ENCODE data around the gene RANBP3.
A peak's percentile ranks its signal among the peaks of the same experiment; 100 is the strongest.

The RANBP3 gene

DNA sequence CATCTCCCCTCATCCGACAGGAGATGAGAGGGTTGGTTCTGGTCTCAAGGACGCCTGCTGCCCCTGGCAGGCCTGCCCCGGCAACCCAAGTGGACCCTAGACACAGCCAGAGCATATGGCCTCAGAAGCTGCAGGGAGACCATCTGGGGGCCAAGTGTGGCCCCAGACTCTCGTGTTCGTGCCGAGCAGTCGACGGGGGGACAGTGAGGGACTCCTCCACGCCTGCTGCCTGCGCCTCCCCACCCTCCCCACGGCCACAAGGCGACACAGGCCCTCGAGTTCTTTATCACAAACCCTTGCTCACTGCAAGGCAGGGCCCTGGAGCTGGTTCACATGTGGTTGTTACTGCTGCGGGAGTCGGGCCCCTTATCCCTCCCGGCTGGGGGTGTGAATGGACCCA is 54.6 kb downstream of the RANBP3 start:
- no peak for DNase-seq

GRCh38 chr19:5922161-5922545 is 55.8 kb downstream of the RANBP3 start:
- DNase-seq, result no peak

DNA sequence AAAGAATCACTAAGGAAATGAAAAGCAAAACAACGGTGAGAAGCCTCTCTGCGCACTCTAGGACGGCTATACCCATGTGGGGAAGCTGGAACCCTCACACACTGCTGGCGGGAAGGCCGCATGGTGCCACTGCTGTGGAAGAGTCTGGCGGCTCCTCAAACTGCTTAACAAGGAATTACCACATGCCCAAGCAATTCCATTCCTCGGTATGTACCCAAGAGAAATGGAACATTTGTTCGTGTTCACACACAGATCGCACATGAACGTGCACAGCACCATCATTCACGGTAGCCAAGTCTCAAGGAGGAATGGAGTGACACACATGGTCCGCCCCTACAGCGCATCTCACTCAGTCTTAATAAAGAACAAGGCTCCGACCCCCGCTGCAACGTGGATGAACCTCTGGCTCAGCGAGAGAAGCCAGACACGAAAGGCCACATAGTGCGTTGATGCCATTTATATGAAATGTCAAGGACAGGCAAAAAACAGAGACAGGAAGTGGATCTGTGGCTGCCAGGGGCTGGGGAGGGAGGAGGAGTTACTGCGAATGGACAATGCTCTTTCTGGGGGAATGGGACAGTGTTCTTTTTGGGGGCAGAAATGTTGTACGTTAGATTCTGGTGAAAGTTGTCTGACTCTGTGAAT is 56.3 kb downstream of the RANBP3 start:
- no peak for DNase-seq

- DNase-seq, result no peak
These were observed 59.4 kb downstream of the RANBP3 start for GRCh38 chr19:5918463-5919079.

DNA sequence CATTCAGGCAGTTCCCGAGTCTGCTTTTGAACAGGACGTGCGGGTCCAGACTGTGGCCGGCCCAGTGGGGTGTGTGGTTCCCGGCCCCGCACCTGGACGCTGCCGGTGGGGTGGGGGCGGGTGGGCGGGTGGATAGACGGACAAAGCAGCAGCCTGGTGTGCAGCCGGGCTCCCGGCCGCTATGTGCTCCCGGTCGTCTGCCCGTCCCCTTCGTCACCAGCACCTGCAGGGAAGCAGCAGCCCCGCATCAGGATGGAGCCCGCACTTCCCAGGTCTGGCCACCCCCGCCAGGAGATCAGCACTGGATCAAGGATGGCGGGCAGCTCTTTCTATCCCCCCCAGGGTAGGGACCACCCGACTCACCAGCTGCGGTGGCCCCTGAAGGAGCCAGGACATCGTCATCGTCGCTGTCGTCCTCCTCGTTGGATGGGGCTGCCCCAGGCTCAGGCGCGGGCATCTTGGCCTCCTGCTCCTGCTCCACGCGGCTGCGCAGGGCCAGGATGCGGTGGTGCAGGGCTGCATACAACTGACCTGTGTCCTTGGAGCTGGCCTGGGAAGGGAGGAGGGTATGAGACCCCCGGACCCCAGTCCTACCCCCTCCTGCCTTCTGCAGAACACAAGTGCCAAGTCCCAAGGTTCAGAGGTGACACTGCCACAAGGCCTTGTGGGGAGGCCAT is 60.4 kb downstream of the RANBP3 start:
- DNase-seq, result no peak

DNA sequence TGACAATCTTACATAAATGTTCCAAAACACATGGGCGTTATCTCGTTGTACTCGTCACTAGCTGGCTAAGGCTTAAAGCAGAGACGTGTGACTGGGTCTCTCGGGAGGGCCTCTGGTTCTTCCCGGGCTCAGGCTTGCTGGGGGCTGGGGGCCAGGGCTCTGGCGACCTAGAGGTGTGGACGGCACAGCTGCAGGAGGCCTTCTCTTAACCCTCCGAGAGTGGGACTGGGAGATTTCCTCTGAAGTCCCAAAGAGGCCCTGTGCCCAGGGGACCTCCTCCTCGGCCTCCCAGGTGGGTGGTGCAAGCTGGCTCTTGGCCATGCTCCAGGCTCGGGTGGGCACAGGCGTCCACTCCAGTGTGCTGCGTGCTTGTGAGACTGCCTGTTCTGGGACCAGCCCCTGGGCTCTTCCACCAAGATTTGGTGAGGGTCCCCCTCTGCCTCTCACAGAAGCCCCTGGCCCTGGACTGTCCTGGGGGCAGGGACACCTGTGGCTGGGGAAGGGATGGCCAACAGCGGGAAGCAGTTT is 61.7 kb downstream of the RANBP3 start:
- no peak for DNase-seq

DNA sequence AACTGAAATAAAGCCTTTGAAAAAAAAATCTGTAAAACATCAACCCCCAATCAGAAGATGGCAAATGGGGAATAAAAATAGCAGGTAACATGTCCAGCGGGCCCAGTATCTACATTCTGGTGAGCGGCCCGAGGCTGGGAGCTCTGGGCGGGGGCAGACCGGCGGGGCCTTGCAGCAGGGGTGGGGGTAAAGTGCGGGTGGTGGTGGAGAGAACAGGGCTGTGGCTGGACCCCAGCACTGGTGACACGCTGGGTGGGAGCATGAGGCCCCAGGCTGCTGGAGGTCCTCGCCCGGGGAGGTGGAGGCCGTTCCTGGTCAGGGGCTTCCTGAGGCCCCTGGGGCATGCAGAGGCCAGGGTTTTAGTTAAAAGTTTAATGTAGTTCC is 62.2 kb downstream of the RANBP3 start:
- no peak for DNase-seq

DNA sequence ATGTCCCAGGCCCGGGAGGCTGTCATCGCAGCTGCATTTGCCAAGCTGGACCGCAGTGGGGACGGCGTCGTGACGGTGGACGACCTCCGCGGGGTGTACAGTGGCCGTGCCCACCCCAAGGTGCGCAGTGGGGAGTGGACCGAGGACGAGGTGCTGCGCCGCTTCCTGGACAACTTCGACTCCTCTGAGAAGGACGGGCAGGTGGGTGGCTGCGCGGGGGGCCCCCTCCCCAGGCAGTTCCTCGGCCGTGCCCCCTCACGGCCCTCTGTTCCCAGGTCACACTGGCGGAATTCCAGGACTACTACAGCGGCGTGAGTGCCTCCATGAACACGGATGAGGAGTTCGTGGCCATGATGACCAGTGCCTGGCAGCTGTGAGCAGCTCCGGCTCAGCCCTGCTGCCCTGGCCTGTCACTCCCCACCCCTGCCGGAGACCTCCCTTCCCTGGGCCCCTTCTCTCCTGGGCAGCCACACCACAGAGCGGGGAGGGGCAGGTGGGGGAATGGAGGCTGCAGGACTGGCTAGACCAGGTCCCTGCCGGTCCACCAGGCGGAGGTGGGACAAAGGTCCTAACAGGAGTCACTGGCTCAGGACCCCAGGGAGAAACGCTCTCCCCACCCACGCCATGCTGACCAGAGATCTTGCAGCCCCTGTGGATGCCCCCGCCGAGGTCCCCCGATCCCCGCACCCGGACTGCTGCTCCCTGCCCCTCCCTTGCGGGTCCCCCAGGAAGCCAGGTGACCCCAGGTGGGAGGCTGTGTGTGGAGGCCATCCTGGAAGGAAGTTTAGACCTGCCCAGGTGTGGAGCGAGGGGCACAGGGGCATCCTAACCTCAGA is 62.8 kb downstream of the RANBP3 start:
- no peak for DNase-seq

GRCh38 chr19:5914358-5914774 is 63.6 kb downstream of the RANBP3 start:
- DNase-seq, result no peak

- DNase-seq, result no peak
These were observed 64.1 kb downstream of the RANBP3 start, which contains the start of gene CAPS for GRCh38 chr19:5913739-5914357. Gene CAPS (plus strand): TSS chr19:5914254. CDS start chr19:5914407, 153 bp downstream.

DNA sequence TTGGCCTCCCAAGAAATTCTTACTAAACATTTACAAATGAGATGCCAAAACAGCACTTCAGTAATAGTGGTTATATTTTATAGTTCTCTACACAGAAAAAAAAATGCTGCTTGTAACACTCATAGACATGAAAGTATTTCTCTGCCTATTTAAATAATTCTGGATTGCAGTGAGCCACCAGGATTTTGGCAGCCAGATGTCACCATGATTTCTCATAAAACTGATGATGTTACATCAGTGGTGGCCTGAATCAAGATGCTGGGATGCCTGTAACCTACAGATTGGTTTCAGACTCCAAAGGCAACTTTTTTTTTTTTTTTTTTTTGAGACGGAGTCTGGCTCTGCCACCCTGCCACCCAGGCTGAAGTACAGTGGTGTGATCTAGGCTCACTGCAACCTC is 66.6 kb downstream of the RANBP3 start:
- DNase-seq, result no peak

- no peak for DNase-seq
These were observed 67.4 kb downstream of the RANBP3 start for GRCh38 chr19:5910638-5910907.

GRCh38 chr19:5908773-5909442 is 69.0 kb downstream of the RANBP3 start:
- DNase-seq, result no peak

GRCh38 chr19:5907241-5907640 is 70.7 kb downstream of the RANBP3 start:
- DNase-seq, result no peak

DNA sequence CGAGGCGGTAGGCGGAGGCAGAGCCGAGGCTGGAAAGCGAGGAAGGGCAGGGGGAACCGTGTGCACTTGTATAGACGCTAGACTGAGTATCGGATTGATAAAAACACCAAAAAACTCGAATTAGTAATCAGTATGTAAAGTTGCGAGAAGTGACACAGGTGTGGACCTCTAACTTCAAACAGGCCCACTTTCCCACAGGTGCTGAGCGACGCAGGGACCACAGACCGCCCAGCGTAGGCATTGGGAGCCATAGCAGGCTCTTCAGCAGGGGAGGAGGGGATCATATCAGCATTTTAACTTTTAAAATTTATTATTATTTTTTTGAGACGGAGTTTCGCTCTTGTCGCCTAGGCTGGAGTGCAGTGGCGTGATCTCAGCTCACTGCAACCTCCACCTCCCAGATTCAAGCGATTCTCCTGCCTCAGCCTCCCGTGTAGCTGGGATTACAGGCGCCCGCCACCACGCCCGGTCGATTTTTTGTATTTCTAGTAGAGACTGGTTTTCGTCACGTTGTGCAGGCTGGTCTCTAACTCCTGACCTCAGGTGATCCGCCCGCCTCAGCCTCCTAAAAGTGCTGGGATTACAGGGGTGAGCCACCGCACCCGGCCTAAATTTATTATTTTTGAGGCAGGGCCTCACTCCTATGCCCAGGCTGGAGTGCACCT is 72.7 kb downstream of the RANBP3 start:
- DNase-seq, result no peak

GRCh38 chr19:5904352-5905113 is 73.4 kb downstream of the RANBP3 start, which contains the start of gene VMAC:
Gene VMAC (plus strand): TSS chr19:5904872. CDS start chr19:5904891, 19 bp downstream.
- DNase-seq, result peak; percentile 99

DNA sequence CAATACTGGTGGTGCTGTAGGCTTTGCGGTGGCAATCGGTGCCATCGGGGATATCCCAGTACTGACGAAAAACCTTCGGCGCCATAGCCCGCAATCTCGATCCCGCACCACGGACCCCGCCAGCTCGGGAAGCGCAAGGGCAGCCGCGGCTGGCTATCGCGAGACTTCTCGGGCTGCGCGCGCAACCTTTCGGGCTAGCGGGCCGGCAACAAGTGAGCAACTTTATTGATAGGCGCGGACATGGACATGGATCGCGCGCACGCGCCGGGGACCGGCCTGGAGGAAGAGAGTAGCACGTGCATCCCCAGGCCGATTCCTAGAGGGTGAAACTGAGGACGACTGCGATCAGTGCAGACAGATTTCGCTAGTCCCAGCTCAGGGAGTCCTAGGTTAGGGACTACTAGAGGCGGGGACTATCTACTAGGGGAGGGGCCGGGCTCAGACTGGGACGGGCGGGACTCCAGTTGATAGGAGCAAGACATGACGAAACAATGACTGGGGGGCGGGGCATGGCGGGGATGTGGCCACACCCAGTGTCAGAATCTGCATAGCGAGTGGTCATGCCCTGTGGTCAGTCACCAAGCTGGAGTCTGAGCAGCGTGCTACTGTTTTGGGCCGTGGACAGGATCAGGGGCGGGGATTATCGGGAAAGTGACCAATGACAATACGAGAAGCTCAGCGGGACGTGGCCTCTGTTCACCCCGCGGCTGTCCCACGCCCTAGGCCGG is 74.2 kb downstream of the RANBP3 start, which contains the start of gene NDUFA11:
TSS of gene NDUFA11 (minus strand) at position 167 of the 728 bp plus-strand sequence. CDS start at position 85, 82 bp downstream.
- peak; percentile 98 for DNase-seq

DNA sequence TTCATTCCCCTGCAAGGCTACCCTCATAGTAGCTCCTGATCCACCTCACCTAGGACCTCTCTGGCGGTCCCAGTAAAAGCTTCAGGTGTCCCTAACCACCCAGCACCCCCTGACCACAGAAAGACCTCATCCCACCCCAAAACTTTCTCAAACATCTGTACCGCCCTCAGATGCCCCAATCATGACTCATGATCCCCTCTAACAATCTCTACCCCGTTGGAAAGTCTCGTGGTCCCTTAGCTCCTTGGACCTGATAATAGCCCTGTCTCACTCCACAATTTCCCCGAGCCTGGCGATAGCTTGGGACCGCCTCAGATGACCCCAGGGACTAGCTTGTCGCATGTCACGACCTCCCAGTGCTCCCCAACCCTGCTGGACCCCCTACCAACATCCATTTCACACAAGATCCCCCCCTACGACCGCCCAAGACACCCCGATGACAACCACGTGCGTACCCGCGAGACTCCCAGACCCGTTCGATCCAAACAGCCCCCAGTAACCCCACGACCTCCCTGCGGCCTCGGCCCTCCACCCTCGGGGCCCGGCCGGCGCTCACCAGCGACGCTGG is 74.8 kb downstream of the RANBP3 start:
- no peak for DNase-seq

DNA sequence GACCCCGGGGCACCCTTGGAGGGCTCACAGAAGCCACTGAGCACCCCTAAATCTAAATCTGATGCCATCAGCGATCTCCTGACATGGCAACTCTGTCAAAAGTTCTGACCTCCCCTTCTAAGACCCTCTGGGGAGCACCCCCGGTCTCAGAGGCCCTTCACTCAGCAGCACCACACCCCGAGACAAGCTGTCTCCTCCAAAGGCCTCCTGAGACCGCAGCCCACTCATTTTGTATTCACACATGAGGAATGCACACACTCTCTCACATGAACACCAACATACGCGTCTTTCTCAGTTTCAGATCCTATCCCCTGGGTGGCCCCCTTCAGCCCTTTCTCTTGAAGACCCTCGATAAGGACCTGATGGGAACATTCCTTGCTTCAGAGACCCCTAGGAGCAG is 77.0 kb downstream of the RANBP3 start:
- no peak for DNase-seq
